D721Med (cell line): ENCODE measurements around the gene GLIS1.
A peak's percentile ranks its signal among the peaks of the same experiment; 100 is the strongest.

Experiments
- DNase-seq: peaks from one replicate; pipeline ENCODE4 v3.0.0; 2011; ENCODE audit warnings: low spot score; ENCODE audit not compliant: insufficient read length
- FAIRE-seq: peaks from 2 replicates; lab custom pipeline; 2011; peaks lifted over from hg19 to GRCh38; lab: Jason Lieb, UNC
- TF ChIP-seq, protein P1 (sequence below): IDR thresholded peaks from 2 replicates; pipeline ENCODE4 v1.5.1; 2012; ENCODE audit warnings: mild to moderate bottlenecking, control low read depth; ENCODE audit not compliant: insufficient read depth; ENCODE audit errors: missing control alignments

GLIS1 gene

DNA sequence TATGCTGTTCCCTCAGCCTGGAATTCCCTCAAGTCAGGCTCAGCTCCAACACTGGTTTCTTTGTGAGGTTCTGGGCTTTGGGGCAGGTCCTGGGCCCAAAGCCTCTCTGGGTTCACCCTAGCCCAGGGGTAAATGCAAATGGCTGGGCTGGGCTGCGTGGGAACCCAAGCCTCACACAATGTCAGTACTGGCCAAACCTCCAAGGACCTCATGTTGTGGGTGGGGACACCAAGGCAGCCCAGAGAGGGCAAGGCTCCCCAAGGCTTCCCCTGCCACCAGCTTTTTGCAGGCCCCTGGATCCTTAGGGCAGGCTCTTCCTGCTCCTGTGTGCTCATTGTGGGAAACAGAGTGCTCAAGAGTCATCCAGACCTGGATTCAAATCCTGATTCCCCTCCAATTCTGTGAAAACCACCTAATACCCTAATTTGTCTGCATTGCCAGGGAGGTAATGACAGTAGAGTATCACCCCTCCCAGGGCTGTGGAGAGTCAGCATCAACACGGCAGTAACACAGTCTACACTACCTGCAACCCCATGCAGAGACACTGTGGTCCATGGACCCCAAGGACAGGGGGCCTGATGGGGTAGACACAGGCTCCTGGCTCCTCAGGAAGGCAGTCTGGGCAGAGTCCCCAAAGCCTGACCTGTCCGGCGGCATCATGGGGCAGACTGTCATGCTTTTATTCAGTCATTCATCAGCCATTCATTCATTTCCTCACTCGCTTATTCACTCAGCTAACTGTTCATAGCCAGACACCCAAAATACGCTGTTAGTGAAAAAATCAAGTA, 194.0 kb downstream of the GLIS1 start:
- TF ChIP-seq, protein P1, sequence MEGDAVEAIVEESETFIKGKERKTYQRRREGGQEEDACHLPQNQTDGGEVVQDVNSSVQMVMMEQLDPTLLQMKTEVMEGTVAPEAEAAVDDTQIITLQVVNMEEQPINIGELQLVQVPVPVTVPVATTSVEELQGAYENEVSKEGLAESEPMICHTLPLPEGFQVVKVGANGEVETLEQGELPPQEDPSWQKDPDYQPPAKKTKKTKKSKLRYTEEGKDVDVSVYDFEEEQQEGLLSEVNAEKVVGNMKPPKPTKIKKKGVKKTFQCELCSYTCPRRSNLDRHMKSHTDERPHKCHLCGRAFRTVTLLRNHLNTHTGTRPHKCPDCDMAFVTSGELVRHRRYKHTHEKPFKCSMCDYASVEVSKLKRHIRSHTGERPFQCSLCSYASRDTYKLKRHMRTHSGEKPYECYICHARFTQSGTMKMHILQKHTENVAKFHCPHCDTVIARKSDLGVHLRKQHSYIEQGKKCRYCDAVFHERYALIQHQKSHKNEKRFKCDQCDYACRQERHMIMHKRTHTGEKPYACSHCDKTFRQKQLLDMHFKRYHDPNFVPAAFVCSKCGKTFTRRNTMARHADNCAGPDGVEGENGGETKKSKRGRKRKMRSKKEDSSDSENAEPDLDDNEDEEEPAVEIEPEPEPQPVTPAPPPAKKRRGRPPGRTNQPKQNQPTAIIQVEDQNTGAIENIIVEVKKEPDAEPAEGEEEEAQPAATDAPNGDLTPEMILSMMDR, result no peak
- DNase-seq (no peak), FAIRE-seq (no peak)

DNA sequence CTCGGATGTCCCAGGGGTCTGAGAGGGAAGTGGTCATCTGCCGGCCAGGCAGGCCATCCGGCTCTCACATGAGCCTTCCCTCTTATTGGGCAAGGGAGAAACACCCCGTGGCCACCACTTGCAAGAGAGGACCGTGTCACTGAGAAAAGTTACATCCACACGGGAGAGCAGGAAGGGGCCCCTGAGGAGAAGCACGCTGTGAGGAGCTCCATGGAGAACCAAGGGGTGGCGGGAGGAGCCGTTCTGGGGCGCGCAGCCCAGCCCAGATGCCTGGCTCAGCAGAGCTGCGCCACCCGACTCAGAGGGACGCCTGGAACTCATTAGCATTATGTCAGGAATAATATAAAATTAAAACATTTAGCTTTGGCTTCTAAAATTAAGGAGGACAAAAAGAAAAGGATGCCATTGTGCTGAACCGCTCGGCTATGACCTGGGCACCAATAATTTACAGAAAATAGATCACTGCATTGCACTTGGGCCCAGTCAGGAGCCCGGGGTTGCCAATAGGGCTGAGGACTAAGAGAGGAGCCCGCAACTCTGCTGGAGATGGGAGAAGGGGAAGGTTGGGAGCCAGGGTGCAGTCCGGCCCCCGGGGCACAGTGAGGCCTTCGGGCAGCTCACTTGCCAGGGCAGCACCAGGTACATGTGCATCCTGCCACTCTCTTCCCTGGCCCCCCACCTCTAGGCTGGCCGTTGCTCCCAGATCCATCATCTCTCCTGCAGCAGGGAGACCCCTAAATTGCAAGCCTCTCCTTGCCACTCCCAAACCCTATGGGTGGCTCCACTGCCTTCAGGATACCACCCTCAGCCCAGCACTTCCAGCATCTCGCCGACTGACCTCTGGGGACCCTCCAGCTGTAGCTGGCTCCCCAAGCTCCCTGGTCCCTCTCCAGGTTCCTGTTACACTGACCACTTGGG, 194.9 kb downstream of the GLIS1 start:
- FAIRE-seq, result no peak
- TF ChIP-seq, protein P1, result no peak
- no peak for DNase-seq

DNA sequence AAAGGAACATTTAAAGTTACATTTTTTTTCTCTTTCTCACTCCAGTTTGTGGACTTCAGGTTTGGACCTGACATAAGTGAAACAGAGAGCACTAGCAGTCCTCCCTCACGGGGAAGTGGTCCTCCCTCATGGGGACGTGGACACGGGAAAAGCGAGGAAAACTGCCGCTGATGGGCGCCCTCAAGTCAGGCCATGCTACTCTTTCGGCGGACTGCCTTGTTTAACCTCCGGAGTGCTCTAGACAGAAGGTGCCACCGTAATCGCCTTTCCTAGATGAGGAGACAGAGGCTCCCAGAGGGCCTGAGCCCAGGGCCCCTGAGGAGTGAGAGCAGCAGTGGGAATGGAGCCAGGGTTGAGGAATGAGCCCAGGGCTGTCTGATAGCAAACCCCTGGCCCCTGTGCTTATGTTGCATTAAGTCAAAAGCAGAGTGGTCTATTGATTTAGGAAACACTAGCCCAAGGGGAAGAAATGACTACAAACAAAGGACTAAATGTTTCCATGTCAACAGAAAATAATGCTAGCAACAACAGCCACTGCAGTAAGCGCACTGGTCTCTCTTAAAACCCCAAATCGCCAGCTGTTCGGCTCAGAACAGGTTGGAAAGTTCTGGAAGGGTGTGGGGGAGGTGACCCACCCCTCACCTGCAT, 195.7 kb downstream of the GLIS1 start:
- FAIRE-seq (no peak), DNase-seq (peak; percentile 80)
- TF ChIP-seq, protein P1, result no peak

DNA sequence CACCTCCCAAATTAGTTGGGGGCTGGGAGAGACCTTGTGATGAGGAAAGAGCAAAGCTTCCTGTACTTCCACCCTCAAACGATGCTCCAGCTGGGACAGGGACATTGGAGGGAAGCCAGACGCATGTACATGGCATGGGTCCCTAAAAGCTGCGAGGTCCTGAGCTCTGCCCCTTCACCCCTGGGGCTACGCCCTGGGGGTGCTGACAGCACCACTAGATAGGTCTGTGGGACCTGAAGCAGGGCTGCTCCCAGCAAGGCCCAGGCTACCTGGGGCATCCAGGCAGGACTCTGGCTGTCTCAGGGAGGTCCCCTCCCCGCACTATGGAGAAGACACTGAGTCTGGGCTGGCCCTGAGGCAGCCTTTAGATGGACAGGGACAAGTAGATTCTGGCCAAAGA, 196.4 kb downstream of the GLIS1 start:
- TF ChIP-seq, protein P1, result no peak
- FAIRE-seq, result no peak
- no peak for DNase-seq

DNA sequence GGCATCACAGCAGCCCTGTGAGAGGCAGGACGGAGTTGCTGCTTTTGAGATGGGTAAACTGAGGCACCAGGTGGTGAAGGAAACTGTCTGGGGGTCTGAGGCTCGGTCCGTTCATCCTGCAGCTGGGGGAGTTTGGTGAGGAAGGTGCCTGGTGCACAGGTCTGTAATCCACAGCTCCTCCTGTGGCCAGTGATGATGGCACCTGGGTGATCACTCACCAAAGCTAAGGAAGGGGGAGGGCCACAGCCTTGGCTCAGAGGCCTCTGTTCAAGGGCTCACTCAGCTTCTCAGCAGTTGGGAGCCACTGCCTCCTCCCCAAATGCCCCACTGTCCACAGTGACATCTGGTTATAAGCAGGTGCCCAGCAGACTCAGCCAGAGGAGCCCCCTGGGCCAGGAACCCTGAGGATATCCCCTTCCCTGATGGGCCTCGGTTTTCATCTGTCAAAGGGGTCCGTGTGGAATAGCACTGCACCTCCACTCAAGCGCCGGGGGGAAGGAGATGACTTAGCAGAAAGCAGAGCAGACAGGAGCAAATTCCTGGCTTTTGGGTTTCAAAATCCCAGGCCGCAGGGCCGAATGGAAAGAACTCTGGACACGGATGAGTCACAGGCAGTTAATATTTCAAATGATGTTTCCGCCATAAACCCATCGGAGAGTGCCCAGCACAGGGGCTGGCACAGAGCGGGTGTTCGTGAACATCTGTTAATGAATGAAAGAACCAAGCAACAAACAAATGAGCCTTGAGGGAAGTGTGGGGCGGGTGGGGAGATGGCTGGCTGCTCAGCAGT, 197.0 kb downstream of the GLIS1 start:
- TF ChIP-seq, protein P1, result no peak
- FAIRE-seq (no peak), DNase-seq (no peak)

DNA sequence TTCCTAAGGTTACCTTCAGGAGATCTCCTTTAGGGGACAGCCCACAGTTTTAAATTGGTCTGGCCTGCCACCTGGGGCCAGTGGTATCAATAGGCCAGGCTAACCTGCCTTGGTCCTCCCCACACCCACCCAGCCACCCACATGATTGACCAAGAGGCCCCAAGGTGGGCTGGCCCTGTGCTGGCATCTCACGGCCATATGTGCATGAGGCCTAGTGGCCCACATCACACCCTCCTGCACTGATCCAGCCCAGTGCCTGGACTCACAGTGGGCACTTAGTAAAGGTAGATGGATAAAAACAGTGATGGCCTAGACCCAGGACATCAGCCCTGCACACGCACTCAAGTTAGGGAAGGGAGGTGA, 197.7 kb downstream of the GLIS1 start:
- no peak for DNase-seq
- no peak for FAIRE-seq
- TF ChIP-seq, protein P1, result no peak
